ENCODE measurements around the gene CREB5.
"Not testable (repeated sequence)": the region's sequence is repeated elsewhere in the genome, so short reads cannot be mapped to it uniquely, and the experiment has no call there.

The CREB5 gene

GRCh38 chr7:28542410-28542809 is 130.1 kb downstream of the CREB5 start:
- no peak overlapping the region for H3K4me3 ChIP-seq (ENCODE audit: low read length)
- peaks cover 2% of the 10 kb centered on the region for H3K9me3 ChIP-seq (ENCODE audit: low read length)
- no peaks in the 10 kb centered on the region for H3K27me3 ChIP-seq (ENCODE audit: insufficient read depth, low read length)
- peaks cover 16% of the 10 kb centered on the region for H3K4me1 ChIP-seq (ENCODE audit: insufficient read depth, low read length)
- H2AFZ ChIP-seq (ENCODE audit: low read depth, low read length): no peak overlapping the region
- H3K36me3 ChIP-seq (ENCODE audit: insufficient read depth, low read length): no peaks in the 10 kb centered on the region

- peaks cover 2% of the 10 kb centered on the region for H3K9me3 ChIP-seq (ENCODE audit: low read length)
- no peaks in the 10 kb centered on the region for H3K36me3 ChIP-seq (ENCODE audit: insufficient read depth, low read length)
- H2AFZ ChIP-seq (ENCODE audit: low read depth, low read length): no peak overlapping the region
- H3K27me3 ChIP-seq (ENCODE audit: insufficient read depth, low read length): no peaks in the 10 kb centered on the region
- peaks cover 17% of the 10 kb centered on the region for H3K4me1 ChIP-seq (ENCODE audit: insufficient read depth, low read length)
- H3K4me3 ChIP-seq (ENCODE audit: low read length): no peak overlapping the region
Observed at GRCh38 chr7:28544453-28545117, 132.3 kb downstream of the CREB5 start.

GRCh38 chr7:28546067-28546466 is 133.7 kb downstream of the CREB5 start:
- H3K27me3 ChIP-seq (ENCODE audit: insufficient read depth, low read length): no peaks in the 10 kb centered on the region
- H3K4me3 ChIP-seq (ENCODE audit: low read length): no peak overlapping the region
- H3K36me3 ChIP-seq (ENCODE audit: insufficient read depth, low read length): no peaks in the 10 kb centered on the region
- peaks cover 24% of the 10 kb centered on the region for H3K4me1 ChIP-seq (ENCODE audit: insufficient read depth, low read length)
- peaks cover 2% of the 10 kb centered on the region for H3K9me3 ChIP-seq (ENCODE audit: low read length)
- no peak overlapping the region for H2AFZ ChIP-seq (ENCODE audit: low read depth, low read length)

- Histone ChIP-seq H3K4me3 (ENCODE audit: low read length) (no peak overlapping the region), H3K9me3 (ENCODE audit: low read length) (peaks cover 2% of the 10 kb centered on the region), H2AFZ (ENCODE audit: low read depth, low read length) (no peak overlapping the region), H3K4me1 (ENCODE audit: insufficient read depth, low read length) (peaks cover 16% of the 10 kb centered on the region), H3K36me3 (ENCODE audit: insufficient read depth, low read length) (no peaks in the 10 kb centered on the region), H3K27me3 (ENCODE audit: insufficient read depth, low read length) (no peaks in the 10 kb centered on the region)
Observed at GRCh38 chr7:28547115-28547514, 134.8 kb downstream of the CREB5 start.

GRCh38 chr7:28548416-28548815 is 136.1 kb downstream of the CREB5 start:
- no peak overlapping the region for H3K4me3 ChIP-seq (ENCODE audit: low read length)
- no peaks in the 10 kb centered on the region for H3K36me3 ChIP-seq (ENCODE audit: insufficient read depth, low read length)
- no peaks in the 10 kb centered on the region for H3K27me3 ChIP-seq (ENCODE audit: insufficient read depth, low read length)
- peaks cover 2% of the 10 kb centered on the region for H3K9me3 ChIP-seq (ENCODE audit: low read length)
- no peak overlapping the region for H2AFZ ChIP-seq (ENCODE audit: low read depth, low read length)
- peaks cover 8% of the 10 kb centered on the region for H3K4me1 ChIP-seq (ENCODE audit: insufficient read depth, low read length)

GRCh38 chr7:28549998-28550397 is 137.7 kb downstream of the CREB5 start:
- Histone ChIP-seq H3K4me1 (ENCODE audit: insufficient read depth, low read length) (peaks cover 11% of the 10 kb centered on the region), H3K4me3 (ENCODE audit: low read length) (no peak overlapping the region), H2AFZ (ENCODE audit: low read depth, low read length) (no peak overlapping the region), H3K36me3 (ENCODE audit: insufficient read depth, low read length) (no peaks in the 10 kb centered on the region), H3K27me3 (ENCODE audit: insufficient read depth, low read length) (no peaks in the 10 kb centered on the region), H3K9me3 (ENCODE audit: low read length) (peaks cover 2% of the 10 kb centered on the region)

GRCh38 chr7:28550580-28551186 is 138.4 kb downstream of the CREB5 start:
- H3K4me3 ChIP-seq (ENCODE audit: low read length): no peak overlapping the region
- H3K27me3 ChIP-seq (ENCODE audit: insufficient read depth, low read length): no peaks in the 10 kb centered on the region
- peaks cover 2% of the 10 kb centered on the region for H3K9me3 ChIP-seq (ENCODE audit: low read length)
- no peaks in the 10 kb centered on the region for H3K36me3 ChIP-seq (ENCODE audit: insufficient read depth, low read length)
- H2AFZ ChIP-seq (ENCODE audit: low read depth, low read length): no peak overlapping the region
- peaks cover 11% of the 10 kb centered on the region for H3K4me1 ChIP-seq (ENCODE audit: insufficient read depth, low read length)

GRCh38 chr7:28551331-28551730 is 139.0 kb downstream of the CREB5 start:
- Histone ChIP-seq H3K27me3 (ENCODE audit: insufficient read depth, low read length) (no peaks in the 10 kb centered on the region), H3K4me3 (ENCODE audit: low read length) (no peak overlapping the region), H3K36me3 (ENCODE audit: insufficient read depth, low read length) (no peaks in the 10 kb centered on the region), H3K9me3 (ENCODE audit: low read length) (peaks cover 2% of the 10 kb centered on the region), H3K4me1 (ENCODE audit: insufficient read depth, low read length) (peaks cover 11% of the 10 kb centered on the region), H2AFZ (ENCODE audit: low read depth, low read length) (no peak overlapping the region)

- H3K4me3 ChIP-seq (ENCODE audit: low read length); H3K9me3 ChIP-seq (ENCODE audit: low read length); H2AFZ ChIP-seq (ENCODE audit: low read depth, low read length); H3K27me3 ChIP-seq (ENCODE audit: insufficient read depth, low read length); H3K36me3 ChIP-seq (ENCODE audit: insufficient read depth, low read length): not testable (repeated sequence)
- H3K4me1 ChIP-seq (ENCODE audit: insufficient read depth, low read length): peaks cover 11% of the 10 kb centered on the region
Observed at GRCh38 chr7:28551766-28552165, 139.4 kb downstream of the CREB5 start.

GRCh38 chr7:28554802-28555471 is 142.6 kb downstream of the CREB5 start:
- Histone ChIP-seq H3K9me3 (ENCODE audit: low read length) (no peaks in the 10 kb centered on the region), H3K4me1 (ENCODE audit: insufficient read depth, low read length) (peaks cover 6% of the 10 kb centered on the region), H3K27me3 (ENCODE audit: insufficient read depth, low read length) (no peaks in the 10 kb centered on the region), H3K4me3 (ENCODE audit: low read length) (no peak overlapping the region), H2AFZ (ENCODE audit: low read depth, low read length) (no peak overlapping the region), H3K36me3 (ENCODE audit: insufficient read depth, low read length) (no peaks in the 10 kb centered on the region)

- Histone ChIP-seq H3K9me3 (ENCODE audit: low read length) (peaks cover 1% of the 10 kb centered on the region), H3K4me1 (ENCODE audit: insufficient read depth, low read length) (peaks cover 3% of the 10 kb centered on the region)
Observed at GRCh38 chr7:28556025-28556424, 143.7 kb downstream of the CREB5 start.

GRCh38 chr7:28556671-28557070 is 144.4 kb downstream of the CREB5 start:
- Histone ChIP-seq H3K9me3 (ENCODE audit: low read length) (peaks cover 1% of the 10 kb centered on the region), H3K36me3 (ENCODE audit: insufficient read depth, low read length) (no peaks in the 10 kb centered on the region), H3K27me3 (ENCODE audit: insufficient read depth, low read length) (no peaks in the 10 kb centered on the region), H3K4me1 (ENCODE audit: insufficient read depth, low read length) (peaks cover 3% of the 10 kb centered on the region), H2AFZ (ENCODE audit: low read depth, low read length) (no peak overlapping the region), H3K4me3 (ENCODE audit: low read length) (no peak overlapping the region)

More at GRCh38 chr7:28556025-28556424, 143.7 kb downstream of the CREB5 start:
- Histone ChIP-seq H3K27me3 (ENCODE audit: insufficient read depth, low read length) (no peaks in the 10 kb centered on the region), H2AFZ (ENCODE audit: low read depth, low read length) (no peak overlapping the region), H3K4me3 (ENCODE audit: low read length) (no peak overlapping the region), H3K36me3 (ENCODE audit: insufficient read depth, low read length) (no peaks in the 10 kb centered on the region)

- H2AFZ ChIP-seq (ENCODE audit: low read depth, low read length): no peak overlapping the region
- H3K4me3 ChIP-seq (ENCODE audit: low read length): no peak overlapping the region
- H3K4me1 ChIP-seq (ENCODE audit: insufficient read depth, low read length): peaks cover 3% of the 10 kb centered on the region
- H3K9me3 ChIP-seq (ENCODE audit: low read length): peaks cover 1% of the 10 kb centered on the region
- H3K36me3 ChIP-seq (ENCODE audit: insufficient read depth, low read length): no peaks in the 10 kb centered on the region
- H3K27me3 ChIP-seq (ENCODE audit: insufficient read depth, low read length): no peaks in the 10 kb centered on the region
Observed at GRCh38 chr7:28558236-28558635, 145.9 kb downstream of the CREB5 start.
